K562 (cell line): ENCODE measurements around the gene CYP17A1. TPM values are rescaled to one million over a fixed set of nuclear protein-coding genes. Genes with fewer than 3 reads are reported as not detected.

Source experiments
- ATAC-seq: fragments of 200-7000 bp; cut with Tn5 transposase; 3 replicates; pipeline ENCODE4 v1.9.1; 2020; ENCODE audit warnings: moderate library complexity
- BruUV-seq: library from RNA; stranded (reverse); fragments of 400-500 nt; replicated peaks from 2 replicates; lab custom pipeline; 2021; lab: Mats Ljungman, UMichigan
- CTCF ChIA-PET: fragments of 300-600 bp; formaldehyde crosslinking; extraction: SDS; loops from one replicate; lab custom pipeline; 2021; ENCODE audit warnings: low intra/inter-chr PET ratio; lab: Yijun Ruan, JAX
- POLR2A ChIA-PET: fragments of 300-600, 350-650 bp; sonication (Branson Sonifier 250); formaldehyde crosslinking; extraction: SDS; loops from one replicate; lab custom pipeline; 2021; ENCODE audit warnings: antibody characterized with exemption, inconsistent platforms; lab: Yijun Ruan, JAX
- DNase-seq, 4 experiments: peaks; one replicate each; pipeline versions ENCODE4 v3.0.0 to v3.0.0-alpha.2; 2011 to 2018; ENCODE audit warnings: low spot score in 3 of 4, mixed read lengths in 3 of 4; ENCODE audit errors: extremely low read depth in 1 of 4
- FAIRE-seq: peaks from 2 replicates; lab custom pipeline; 2011; peaks lifted over from hg19 to GRCh38; lab: Jason Lieb, UNC
- H2AFZ ChIP-seq: 2 replicates; pipeline ENCODE4 v1.6.0; 2011; ENCODE audit warnings: low read depth, low read length, control low read depth, inconsistent platforms
- H3K27ac ChIP-seq: fragments of 200-600 bp; 3 replicates; pipeline ENCODE4 v1.8.0; 2011; ENCODE audit warnings: low read depth, mild to moderate bottlenecking, control low read depth, inconsistent platforms, low read length, moderate library complexity, mixed read lengths; ENCODE audit errors: extremely low read depth
- H3K27me3 ChIP-seq, 2 experiments: fragments of 300-600 bp in 1 of 2; 2 replicates in 1 of 2; 3 replicates in 1 of 2; pipeline versions ENCODE4 v1.6.0 to v1.8.0; 2011; ENCODE audit warnings: inconsistent platforms in 2 of 2, low read length in 2 of 2, mild to moderate bottlenecking in 1 of 2, mixed read lengths in 1 of 2, moderate library complexity in 1 of 2; ENCODE audit not compliant: control insufficient read depth in 2 of 2, insufficient read depth in 2 of 2
- H3K36me3 ChIP-seq: fragments of 300-600 bp; 3 replicates; pipeline ENCODE4 v1.8.0; 2011; ENCODE audit warnings: mild to moderate bottlenecking, low read length, inconsistent platforms; ENCODE audit not compliant: control insufficient read depth, insufficient read depth
- H3K4me1 ChIP-seq, 2 experiments: fragments of 200-600 bp in 1 of 2; replicated peaks in 1 of 2; 2 replicates in 1 of 2; 3 replicates in 1 of 2; pipeline versions ENCODE4 v1.5.1 to v1.8.0; 2011; ENCODE audit warnings: inconsistent platforms in 2 of 2, low read length in 2 of 2, mild to moderate bottlenecking in 1 of 2, mixed read lengths in 1 of 2, moderate library complexity in 1 of 2; ENCODE audit not compliant: control insufficient read depth in 2 of 2, insufficient read depth in 2 of 2
- H3K4me2 ChIP-seq: 2 replicates; pipeline ENCODE4 v1.6.1; 2011; ENCODE audit warnings: low read length, control low read depth, inconsistent platforms, mixed read lengths; ENCODE audit not compliant: insufficient read depth
- H3K4me3 ChIP-seq: fragments of 200-600 bp; sonication (generic), shearing (Covaris generic); 2 replicates; pipeline ENCODE4 v1.5.1; 2016; ENCODE audit warnings: control low read depth, inconsistent platforms
- H3K79me2 ChIP-seq: fragments of 200-600 bp; 3 replicates; pipeline ENCODE4 v1.8.0; 2011; ENCODE audit warnings: low read length, inconsistent platforms; ENCODE audit not compliant: control insufficient read depth, insufficient read depth
- H3K9ac ChIP-seq, 2 experiments: 2 replicates each; pipeline versions ENCODE4 v1.6.0 to v1.6.1; 2011; ENCODE audit warnings: low read depth in 2 of 2, low read length in 2 of 2, control low read depth in 1 of 2, inconsistent platforms in 1 of 2, mild to moderate bottlenecking in 1 of 2, mixed read lengths in 1 of 2; ENCODE audit not compliant: insufficient read depth in 1 of 2
- H3K9me1 ChIP-seq: one replicate; pipeline ENCODE4 v1.6.0; 2011; ENCODE audit warnings: inconsistent platforms, mild to moderate bottlenecking, low read length, moderate library complexity; ENCODE audit not compliant: control insufficient read depth, insufficient read depth
- H3K9me3 ChIP-seq: replicated peaks from 2 replicates; pipeline ENCODE4 v1.5.1; 2011; ENCODE audit warnings: low read depth, low read length, inconsistent platforms; ENCODE audit not compliant: control insufficient read depth, insufficient read depth
- H4K20me1 ChIP-seq: replicated peaks from 2 replicates; pipeline ENCODE4 v1.6.1; 2011; ENCODE audit warnings: low read length, inconsistent platforms, mixed read lengths; ENCODE audit not compliant: control insufficient read depth, insufficient read depth
- ARID3A ChIP-seq: IDR thresholded peaks from 2 replicates; pipeline ENCODE4 v1.6.1; 2012; ENCODE audit warnings: low read depth, low read length, improper control_type of control experiment, borderline replicate concordance
- CCAR2 ChIP-seq: fragments of 200-400 bp; formaldehyde crosslinking; IDR thresholded peaks from 2 replicates; pipeline ENCODE4 v1.6.1; 2017; ENCODE audit warnings: mild to moderate bottlenecking, low read depth, low read length
- FOSL1 ChIP-seq: fragments of 200-800 bp; sonication (Bioruptor generic); conservative IDR thresholded peaks from 2 replicates; pipeline ENCODE4 v1.6.1; 2016; ENCODE audit warnings: missing genetic modification characterization, missing compliant biosample characterization
- GABPB2 ChIP-seq: fragments of 250-450 bp; sonication (Bioruptor Pico); conservative IDR thresholded peaks from 2 replicates; pipeline ENCODE4 v1.5.1; 2021; ENCODE audit warnings: mild to moderate bottlenecking
- HDAC3 ChIP-seq: fragments of 450-650 bp; IDR thresholded peaks from 2 replicates; pipeline ENCODE4 v1.6.1; 2018; ENCODE audit warnings: borderline replicate concordance, mild to moderate bottlenecking, moderate library complexity; ENCODE audit not compliant: partially characterized antibody
- MCM5 ChIP-seq: fragments of 450-650 bp; IDR thresholded peaks from 2 replicates; pipeline ENCODE4 v1.6.1; 2016; ENCODE audit warnings: low read depth
- MEF2D ChIP-seq: conservative IDR thresholded peaks from 2 replicates; pipeline ENCODE4 v1.6.1; 2016; ENCODE audit warnings: low read depth, missing genetic modification characterization, missing compliant biosample characterization
- PBX2 ChIP-seq, 2 experiments: IDR thresholded peaks in 1 of 2; conservative IDR thresholded peaks in 1 of 2; 2 replicates each; pipeline ENCODE4 v1.6.1; 2016; ENCODE audit warnings: low read depth in 2 of 2, mild to moderate bottlenecking in 1 of 2, missing compliant biosample characterization in 1 of 2, missing genetic modification characterization in 1 of 2, moderate library complexity in 1 of 2
- RAD51 ChIP-seq: fragments of 450-650 bp; IDR thresholded peaks from 2 replicates; pipeline ENCODE4 v1.7.1; 2016; ENCODE audit warnings: low read depth, mild to moderate bottlenecking, borderline replicate concordance
- RBM14 ChIP-seq: fragments of 200-400 bp; formaldehyde crosslinking; IDR thresholded peaks from 2 replicates; pipeline ENCODE4 v1.6.1; 2018; ENCODE audit warnings: low read depth, mild to moderate bottlenecking, low read length, moderate library complexity, borderline replicate concordance; ENCODE audit not compliant: insufficient read depth
- THAP7 ChIP-seq: fragments of 250-450 bp; sonication (Bioruptor Pico); IDR thresholded peaks from 2 replicates; pipeline ENCODE4 v1.5.0; 2021
- ZFP1 ChIP-seq: fragments of 450-650 bp; formaldehyde crosslinking; IDR thresholded peaks from 2 replicates; pipeline ENCODE4 v1.4.0; 2020; ENCODE audit warnings: mild to moderate bottlenecking, mixed read lengths
- ZNF140 ChIP-seq: fragments of 250-450 bp; sonication (Bioruptor Pico); IDR thresholded peaks from 2 replicates; pipeline ENCODE4 v1.8.0; 2021; ENCODE audit warnings: moderate library complexity, mild to moderate bottlenecking, inconsistent platforms
- ZNF239 ChIP-seq: fragments of 250-450 bp; sonication (Bioruptor Pico); IDR thresholded peaks from 2 replicates; pipeline ENCODE4 v1.4.0; 2020; ENCODE audit warnings: mild to moderate bottlenecking
- WGBS: fragments of 100-300 bp; shearing (Covaris generic); methylation state at CpG from one replicate; pipeline ENCODE4 v1.1.6; 2016; ENCODE audit warnings: low coverage, mixed read lengths; ENCODE audit not compliant: insufficient coverage; ENCODE audit errors: missing lambda C conversion rate; 5-methylcytosine and 5-hydroxymethylcytosine counted together
- in situ Hi-C: fragments of 300-500 bp; cut with MboI; formaldehyde crosslinking; loops from 4 replicates; pipeline ENCODE4 v1.15.0; 2018; ENCODE audit warnings: inconsistent platforms, mixed read lengths
- intact Hi-C: fragments of 100-400 bp; cut with micrococcal nuclease; formaldehyde crosslinking; loops from 2 replicates; pipeline ENCODE4 v1.14.2; 2022
- polyA plus RNA-seq, 8 experiments: library from polyadenylated mRNA; depleted of rRNA in 4 of 8; stranded (reverse) in 5 of 8; unstranded in 3 of 8; fragments of >200 nt; fragmentation: Nextera tagmentation in 2 of 8; fragmentation: Illumina TruSeq in 1 of 8; extraction: Ambion mirVana in 2 of 8; extraction: Trizol in 1 of 8; gene quantifications; 2 replicates each; pipeline versions ENCODE4 v1.2.1 to v1.2.3, GENCODE V29; 2011 to 2014; ENCODE audit warnings: inconsistent platforms in 1 of 8, missing spikeins in 1 of 8
- total RNA-seq, 7 experiments: library from RNA; depleted of rRNA in 6 of 7; stranded (reverse); fragments of >200 nt in 6 of 7; fragmentation: Illumina TruSeq in 2 of 7; extraction: Trizol in 2 of 7; gene quantifications; 2 replicates each; pipeline versions ENCODE4 v1.2.1 to v1.2.3, GENCODE V29; 2011 to 2021; ENCODE audit warnings: low replicate concordance in 1 of 7

Gene CYP17A1
- total and polyA plus RNA-seq, 9 of the 15 experiments (the other 6 are each of a cell fraction or from before 2014, with no cell fraction given), result 2.3 TPM; not detected in 8

- no peak for FAIRE-seq
- 15% methylated on average over 4 of the region's 9 CpGs for WGBS
- BruUV-seq, result no TSS peak
- TF ChIP-seq GABPB2 (no peak), RAD51 (no peak), PBX2 (CRISPR knock-in tag; IDR thresholded peaks at IDR 0.05; ENCODE audit: low read depth) (no peak), PBX2 (tag; conservative IDR thresholded peaks at IDR 0.05; ENCODE audit: low read depth) (no peak), MEF2D (tag) (no peak), ZNF239 (CRISPR knock-in tag) (no peak), ZFP1 (CRISPR knock-in tag) (no peak), THAP7 (CRISPR knock-in tag) (no peak), HDAC3 (no peak), MCM5 (no peak), CCAR2 (no peak), FOSL1 (tag) (no peak), RBM14 (no peak), ARID3A (no peak), ZNF140 (no peak)
These were observed 10.9 kb downstream of the CYP17A1 start for GRCh38 chr10:102826148-102826796.

More at GRCh38 chr10:102826148-102826796, 10.9 kb downstream of the CYP17A1 start:
- DNase-seq (no peak), ATAC-seq (no peak)
- Histone ChIP-seq H3K9me3 (no peaks in the 10 kb centered on the region), H3K27me3 (no peaks in the 10 kb centered on the region), H3K27ac (no peak overlapping the region), H3K36me3 (no peaks in the 10 kb centered on the region), H3K9ac (no peak overlapping the region), H3K79me2 (no peaks in the 10 kb centered on the region), H3K4me2 (no peak overlapping the region), H3K4me3 (no peak overlapping the region), H3K4me1 (peaks cover 0 to 4% of the 10 kb centered on the region in 2 experiments; a peak in 1 of 5 replicates), H4K20me1 (no peaks in the 10 kb centered on the region), H2AFZ (no peak overlapping the region), H3K9me1 (peaks cover 4% of the 10 kb centered on the region)
- intact Hi-C loops (no loop called here), in situ Hi-C loops (no loop called here)
- ChIA-PET POLR2A (no interaction called here), CTCF (no interaction called here)
